ENCODE data around the gene AQP2.

The AQP2 gene

GRCh38 chr12:49955899-49956662 is 5.5 kb downstream of the AQP2 start:
- DNase-seq (ENCODE audit: low read depth), result no peak

- DNase-seq (ENCODE audit: low read depth), result no peak
Observed at GRCh38 chr12:49956663-49957569, 6.4 kb downstream of the AQP2 start.

- DNase-seq (ENCODE audit: low read depth), result no peak
Observed at GRCh38 chr12:49957570-49957967, 7.0 kb downstream of the AQP2 start.

GRCh38 chr12:49959685-49960473 is 9.3 kb downstream of the AQP2 start:
- no peak for DNase-seq (ENCODE audit: low read depth)

GRCh38 chr12:49960474-49961110 is 10.1 kb downstream of the AQP2 start:
- DNase-seq (ENCODE audit: low read depth), result no peak

- no peak for DNase-seq (ENCODE audit: low read depth)
Observed at GRCh38 chr12:49961111-49961922, 10.8 kb downstream of the AQP2 start, which contains the start of gene AQP5. TSS of gene AQP5 (plus strand) at chr12:49961872. CDS start at chr12:49962018, 146 bp downstream.

GRCh38 chr12:49961993-49962764 is 11.6 kb downstream of the AQP2 start:
- DNase-seq (ENCODE audit: low read depth), result no peak

GRCh38 chr12:49962861-49963765 is 12.6 kb downstream of the AQP2 start:
- DNase-seq (ENCODE audit: low read depth), result no peak

- DNase-seq (ENCODE audit: low read depth), result no peak
Observed at GRCh38 chr12:49963976-49964815, 13.7 kb downstream of the AQP2 start.

GRCh38 chr12:49964849-49965624 is 14.5 kb downstream of the AQP2 start:
- no peak for DNase-seq (ENCODE audit: low read depth)

GRCh38 chr12:49965836-49966235 is 15.3 kb downstream of the AQP2 start:
- DNase-seq (ENCODE audit: low read depth), result no peak

- DNase-seq (ENCODE audit: low read depth), result no peak
Observed at GRCh38 chr12:49966511-49967041, 16.0 kb downstream of the AQP2 start.

- peak; percentile 92 for DNase-seq (ENCODE audit: low read depth)
Observed at GRCh38 chr12:49967042-49967776, 16.7 kb downstream of the AQP2 start.

GRCh38 chr12:49967777-49968250 is 17.3 kb downstream of the AQP2 start:
- DNase-seq (ENCODE audit: low read depth), result no peak

- no peak for DNase-seq (ENCODE audit: low read depth)
Observed at GRCh38 chr12:49968471-49968870, 17.9 kb downstream of the AQP2 start.

GRCh38 chr12:49969027-49969426 is 18.5 kb downstream of the AQP2 start:
- no peak for DNase-seq (ENCODE audit: low read depth)
